Thyroid gland (tissue), 4 donors: Measurements from ENCODE around the gene ATP5ME.

Source experiments
- CTCF ChIP-seq, 6 experiments: fragments of 200-600 bp in 3 of 6; fragments of 450-650 bp in 3 of 6; sonication (generic) in 3 of 6; IDR thresholded peaks; one replicate each; pipeline ENCODE4 v1.5.1; 2016 to 2019; ENCODE audit warnings: antibody characterized with exemption in 6 of 6, mild to moderate bottlenecking in 2 of 6, inconsistent platforms in 1 of 6, moderate library complexity in 1 of 6
- POLR2A ChIP-seq, 2 donors: fragments of 450-650 bp; IDR thresholded peaks; one replicate each; pipeline ENCODE4 v1.6.1; 2017; ENCODE audit warnings: antibody characterized with exemption in 2 of 2, mild to moderate bottlenecking in 2 of 2, moderate library complexity in 1 of 2

DNA sequence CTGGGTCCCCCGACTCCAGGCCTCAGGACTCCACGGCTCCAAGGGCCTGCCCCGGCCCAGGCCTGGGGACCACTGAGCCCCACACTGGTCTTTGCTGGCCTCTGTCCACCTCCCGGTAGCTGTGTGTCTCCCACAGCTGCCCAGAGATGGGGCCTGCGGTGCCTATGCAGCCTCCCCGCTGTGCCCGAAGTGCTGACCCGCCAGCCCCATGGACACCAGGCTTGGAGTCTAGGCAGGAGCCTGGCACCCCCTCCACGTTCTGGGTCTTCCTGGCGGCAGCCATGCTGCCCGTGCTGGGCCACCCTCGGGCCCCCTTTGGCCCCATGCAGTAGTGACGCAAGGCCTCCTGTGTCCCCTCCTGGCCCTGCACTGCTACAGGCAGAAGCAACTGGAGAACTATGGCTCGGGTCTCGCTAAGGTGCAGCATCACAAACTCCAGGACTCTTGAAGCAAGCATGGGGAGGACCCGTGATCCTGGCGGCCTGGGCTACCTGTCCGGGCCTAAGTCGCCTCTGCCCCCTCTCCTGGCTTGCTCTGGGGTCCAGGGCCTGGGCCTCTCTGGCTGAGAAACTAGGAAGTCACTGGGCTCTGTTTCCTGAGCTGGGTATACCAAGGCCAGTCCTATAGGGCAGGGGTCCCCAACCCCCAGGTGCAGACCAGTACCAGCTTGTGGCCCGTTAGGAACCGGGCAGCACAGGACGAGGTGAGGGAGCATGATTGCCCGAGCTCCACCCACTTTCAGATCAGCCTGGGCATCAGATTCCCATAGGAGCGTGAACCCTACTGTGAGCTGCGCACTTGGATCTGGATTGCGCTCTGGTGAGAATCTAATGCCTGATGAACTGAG is 1.2 kb upstream of the ATP5ME start:
- TF ChIP-seq CTCF (IDR thresholded peaks at IDR 0.05) (no peak), POLR2A (IDR thresholded peaks at IDR 0.05) (no peak)
